Posterior vena cava (tissue), 2 donors: Measurements from ENCODE around the gene TACSTD2. TPM values are rescaled to one million over a fixed set of nuclear protein-coding genes. Genes with fewer than 3 reads are reported as not detected.
A peak's percentile ranks its signal among the peaks of the same experiment; 100 is the strongest.
"Not testable (repeated sequence)": the region's sequence is repeated elsewhere in the genome, so short reads cannot be mapped to it uniquely, and the experiment has no call there.

Source experiments
- DNase-seq: peaks from one replicate; pipeline ENCODE4 v3.0.0-alpha.2; 2020; ENCODE audit warnings: low spot score
- intact Hi-C, 2 donors: fragments of 100-400 bp; cut with DNase I; formaldehyde crosslinking; loops; one replicate each; pipeline versions ENCODE4 v1.14.1 to v1.14.2; 2022 to 2023
- total RNA-seq, 2 donors: library from RNA; stranded (reverse); fragmentation: NEBNext Ultra II Directional; extraction: Animal tissue kit (Norgen Biotek cat#: 25700); gene quantifications; one replicate each; pipeline ENCODE4 v1.2.1, GENCODE V29; 2021
- donor health status: DM: yes; HTN: yes; CAD: no.
- donor health status: DM: yes; HTN: yes; CAD: no.

Gene TACSTD2
- total RNA-seq, 2 donors from 2014 or later = 5.6 to 19.1 TPM

- intact Hi-C loops = no loop called here
- DNase-seq = peak; percentile 87
Observed at GRCh38 chr1:58592522-58593134, 15.6 kb upstream of the TACSTD2 start.

DNA sequence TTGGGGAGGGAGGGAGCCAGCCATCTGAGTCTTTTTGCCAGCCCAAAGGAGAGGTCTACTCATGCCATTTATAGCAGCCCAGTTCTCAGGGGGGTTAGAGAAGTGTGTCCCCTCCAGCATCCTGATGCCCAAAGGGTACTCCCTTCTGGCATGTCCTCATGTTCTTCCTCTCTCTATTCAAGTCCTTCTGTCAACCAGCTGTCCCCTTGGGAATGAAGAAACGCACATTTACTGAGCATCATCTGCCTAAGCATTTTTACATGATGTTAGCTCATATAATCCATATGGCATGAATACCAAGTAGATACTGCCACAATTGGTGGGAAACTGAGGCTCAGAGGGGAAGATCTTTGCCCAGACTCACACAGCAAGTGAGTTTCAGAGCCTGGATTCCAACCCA is 14.8 kb upstream of the TACSTD2 start:
- intact Hi-C loops = no loop called here
- DNase-seq = no peak

DNA sequence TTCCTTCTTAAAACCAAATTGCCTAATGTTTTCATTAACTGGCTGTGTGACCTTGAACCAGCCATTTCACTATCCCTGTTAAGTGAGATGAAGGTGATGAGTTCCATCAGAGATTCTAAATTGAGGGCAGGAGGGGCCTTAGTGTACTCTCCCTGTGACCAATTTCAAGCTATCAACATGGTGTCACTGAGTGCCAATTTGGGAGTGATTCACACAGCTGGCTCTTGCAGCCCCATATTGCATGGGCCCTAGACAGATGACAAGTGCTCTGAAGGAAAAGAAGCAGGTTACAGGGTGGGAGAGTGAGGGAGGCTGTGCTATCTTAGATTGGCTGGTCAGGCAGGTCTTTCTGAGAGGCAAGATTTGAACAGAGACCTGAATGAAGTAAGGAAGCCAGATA is 13.0 kb upstream of the TACSTD2 start:
- intact Hi-C loops = no loop called here
- DNase-seq = no peak

DNA sequence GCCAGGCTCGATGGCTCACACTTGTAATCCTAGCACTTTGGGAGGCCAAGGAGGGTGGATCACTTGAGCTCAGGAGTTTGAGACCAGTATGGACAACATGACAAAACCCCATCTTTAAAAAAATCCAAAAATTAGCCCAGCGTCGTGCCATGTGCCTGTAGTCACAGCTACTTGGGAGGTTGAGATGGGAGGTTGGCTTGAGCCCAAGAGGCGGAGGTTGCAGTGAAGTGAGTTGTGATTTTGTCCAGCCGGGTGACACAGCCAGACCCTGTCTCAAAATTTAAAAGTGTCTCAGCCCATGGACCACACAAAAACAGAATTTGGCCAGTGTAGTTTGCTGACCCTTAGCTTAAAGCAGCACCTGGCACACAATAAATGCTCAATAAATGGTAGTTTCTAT is 11.3 kb upstream of the TACSTD2 start:
- intact Hi-C loops = no loop called here
- no peak for DNase-seq

GRCh38 chr1:58587667-58588066 is 10.6 kb upstream of the TACSTD2 start:
- DNase-seq = no peak
- intact Hi-C loops = no loop called here

DNA sequence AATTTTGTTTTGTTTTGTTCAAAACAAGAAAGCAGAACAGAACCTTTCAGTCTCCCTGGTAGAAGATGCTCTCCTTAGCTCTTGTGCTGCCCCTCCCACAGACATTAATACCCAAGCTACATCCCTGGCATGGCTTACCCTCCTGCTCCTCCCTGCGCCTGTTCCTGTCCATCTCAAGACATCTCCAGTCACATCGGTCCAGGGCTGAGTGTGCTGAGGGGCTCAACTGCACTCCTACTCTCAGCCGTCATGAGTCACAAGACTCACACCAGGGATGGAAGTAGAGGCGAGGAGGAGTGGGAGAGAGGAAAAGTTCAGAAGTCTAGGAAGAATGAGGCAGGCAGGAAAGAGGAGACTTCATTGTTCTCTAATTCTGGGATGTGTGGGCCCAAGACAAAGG is 9.2 kb upstream of the TACSTD2 start:
- DNase-seq = no peak
- intact Hi-C loops = no loop called here

GRCh38 chr1:58585581-58586151 is 8.6 kb upstream of the TACSTD2 start:
- intact Hi-C loops = no loop called here
- DNase-seq = no peak

DNA sequence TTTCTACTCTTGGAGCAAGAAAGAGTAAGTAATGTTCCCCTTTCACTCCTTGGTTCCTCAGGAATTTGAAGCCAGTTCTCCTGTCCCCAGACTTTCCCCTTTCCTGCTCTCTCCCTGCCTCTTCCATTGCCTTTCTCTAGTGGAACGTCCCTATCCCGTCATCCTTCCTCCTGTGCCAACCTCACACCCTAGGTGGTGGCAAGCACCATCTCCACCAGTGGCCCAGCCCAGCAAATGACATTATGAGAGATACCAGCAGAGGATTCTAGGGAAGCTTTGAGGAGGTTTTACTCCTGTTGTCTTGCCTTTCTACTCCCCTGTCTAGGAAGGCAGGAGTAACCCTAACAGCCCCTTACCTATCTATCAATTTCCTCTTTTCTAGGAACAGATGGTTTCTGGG is 8.1 kb upstream of the TACSTD2 start:
- DNase-seq = no peak

GRCh38 chr1:58584082-58584895 is 7.2 kb upstream of the TACSTD2 start:
- intact Hi-C loops = no loop called here
- peak; percentile 92 for DNase-seq

More for the DNA sequence above, 8.1 kb upstream of the TACSTD2 start:
- intact Hi-C loops = no loop called here

DNA sequence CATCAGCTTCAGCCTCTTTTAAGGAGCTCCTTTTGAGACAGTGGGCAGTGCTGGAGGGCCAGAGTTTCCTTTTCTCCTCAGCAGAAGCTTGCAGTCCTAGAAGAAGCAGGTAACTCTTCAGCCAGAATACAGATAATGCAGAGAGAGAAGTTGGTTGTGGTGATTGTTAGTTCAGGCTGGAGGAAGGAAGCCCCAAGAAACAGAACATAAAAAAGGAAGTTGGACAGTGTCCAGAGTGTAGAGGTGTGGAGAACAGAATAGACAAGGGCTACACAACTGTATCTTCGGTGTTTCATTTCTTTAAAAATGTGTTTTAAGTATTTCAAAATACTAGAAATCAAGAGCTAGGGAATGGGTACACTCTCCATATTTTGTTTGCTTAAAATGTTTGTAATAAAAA is 6.4 kb upstream of the TACSTD2 start:
- intact Hi-C loops = no loop called here
- no peak for DNase-seq

GRCh38 chr1:58582143-58582542 is 5.1 kb upstream of the TACSTD2 start:
- DNase-seq, intact Hi-C loops: not testable (repeated sequence)

GRCh38 chr1:58581641-58582040 is 4.6 kb upstream of the TACSTD2 start:
- intact Hi-C loops = no loop called here
- no peak for DNase-seq

DNA sequence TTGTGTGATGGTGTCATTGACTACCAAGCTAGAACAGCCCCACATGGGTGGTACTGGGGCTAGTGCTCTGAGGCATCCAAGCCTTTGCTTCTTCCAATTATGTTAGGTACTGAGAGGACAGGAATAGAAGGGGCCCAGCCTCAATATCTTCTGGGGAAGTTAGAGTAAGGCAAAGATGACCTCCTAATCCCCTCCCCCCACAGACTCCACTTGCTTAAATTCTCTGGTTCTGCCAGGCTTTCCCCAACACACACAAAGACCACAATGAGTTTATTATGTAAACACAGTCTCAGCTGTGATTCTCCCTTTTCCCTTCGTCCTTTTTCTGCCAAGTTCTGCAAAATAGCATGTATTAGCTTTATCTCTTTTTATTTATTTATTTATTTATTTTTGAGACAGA is 3.1 kb upstream of the TACSTD2 start:
- DNase-seq = no peak
- intact Hi-C loops = no loop called here

DNA sequence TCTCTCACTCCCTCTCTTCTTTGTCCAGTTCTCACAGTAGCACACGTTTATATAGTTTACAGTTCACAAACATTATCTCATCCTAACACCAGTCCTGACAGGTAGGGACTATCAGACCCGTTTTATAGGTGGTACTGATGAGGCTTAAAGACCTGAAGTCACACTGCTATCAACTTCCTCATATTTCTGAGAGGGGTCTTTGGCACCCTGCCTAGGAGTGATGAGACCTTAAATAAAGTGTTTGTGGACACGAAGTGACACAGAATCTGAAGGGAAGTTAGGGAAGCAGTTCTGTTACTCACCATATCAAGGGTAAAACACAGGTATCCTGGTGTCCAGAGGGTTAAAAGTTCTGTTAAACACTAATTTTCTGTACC is 590 bp upstream of the TACSTD2 start:
- no peak for DNase-seq
- intact Hi-C loops = no loop called here

DNA sequence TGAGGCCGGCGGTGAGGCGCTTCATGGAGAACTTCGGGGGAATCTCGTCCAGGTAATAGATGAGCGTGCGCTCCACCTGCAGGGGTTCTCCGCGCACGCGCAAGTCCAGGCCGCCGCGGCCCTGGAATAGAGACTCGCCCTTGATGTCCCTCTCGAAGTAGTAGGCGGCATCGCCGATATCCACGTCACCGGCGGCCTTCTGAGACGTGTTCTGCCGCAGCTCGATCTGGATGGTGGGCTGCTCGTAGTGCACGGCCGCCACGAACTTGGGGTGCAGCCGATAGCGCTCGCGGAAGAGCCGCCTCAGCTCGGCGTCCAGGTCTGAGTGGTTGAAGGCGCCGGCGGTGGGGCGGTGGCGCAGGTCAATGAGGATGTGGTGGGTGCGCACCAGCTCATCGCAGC is 726 bp downstream of the TACSTD2 start:
- DNase-seq = peak; percentile 84
- intact Hi-C loops = no loop called here

GRCh38 chr1:58575551-58576324 is 1.3 kb downstream of the TACSTD2 start:
- no peak for DNase-seq
- intact Hi-C loops = no loop called here

DNA sequence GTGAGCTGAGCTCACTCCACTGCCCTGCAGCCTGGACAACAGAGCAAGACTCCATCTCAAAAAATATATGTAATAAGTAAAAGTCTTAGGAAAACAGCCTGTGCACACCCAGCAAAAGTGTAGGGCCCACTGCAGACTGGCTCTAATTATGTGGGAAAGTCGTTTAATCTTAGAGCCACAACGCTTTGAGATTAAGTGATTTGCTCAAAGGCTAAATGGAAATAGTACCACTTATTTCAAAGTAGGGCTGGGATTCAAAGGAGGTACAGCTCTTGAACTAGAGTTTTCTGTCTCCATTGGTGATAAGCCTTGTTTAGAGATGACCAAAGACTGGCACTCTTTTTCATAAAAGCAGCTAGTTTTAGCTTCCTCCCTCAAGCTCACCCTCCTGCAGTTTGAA is 2.2 kb downstream of the TACSTD2 start:
- intact Hi-C loops = no loop called here
- no peak for DNase-seq

DNA sequence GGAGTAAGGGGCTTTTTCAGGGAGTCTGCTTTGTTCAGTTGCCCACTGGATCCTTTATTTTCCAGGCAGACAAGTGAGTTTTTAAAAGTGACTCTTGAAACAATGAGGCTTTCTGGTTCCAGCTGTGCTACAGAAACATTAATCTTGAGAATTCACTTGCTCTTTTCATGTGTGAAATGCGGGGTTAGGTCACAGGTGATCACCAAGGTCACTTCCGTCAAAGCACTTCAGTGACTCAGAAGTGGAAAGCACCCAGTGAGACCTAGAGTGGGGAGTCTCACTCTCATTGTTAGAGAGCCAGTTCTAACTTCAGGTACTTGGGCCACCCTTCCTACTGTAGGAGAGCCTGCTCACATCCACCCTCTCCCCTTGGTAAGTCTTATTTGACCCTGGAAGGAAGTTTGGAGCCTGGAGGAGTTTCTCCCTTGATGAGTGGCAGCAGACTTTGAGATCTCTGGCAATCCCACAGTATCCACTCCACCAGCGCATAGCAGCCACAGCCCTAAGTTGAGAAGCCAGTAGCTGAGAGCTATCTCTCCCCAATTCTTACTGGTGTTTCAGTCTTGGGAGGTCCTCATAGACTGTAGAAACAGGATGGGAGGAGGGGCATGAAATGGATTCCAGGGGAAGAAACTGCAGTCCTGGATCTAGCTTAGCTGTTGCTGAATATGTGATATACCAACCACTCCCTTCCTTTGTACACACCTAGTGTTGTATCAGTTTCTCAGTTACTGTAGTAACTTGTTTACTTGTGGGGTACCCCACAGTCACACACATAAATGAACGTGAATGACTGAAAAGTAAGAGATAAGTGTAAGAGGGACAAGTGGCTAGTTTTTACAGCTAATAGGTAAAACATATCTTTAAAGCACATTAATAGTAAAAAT is 3.1 kb downstream of the TACSTD2 start:
- intact Hi-C loops = no loop called here
- DNase-seq = no peak

- intact Hi-C loops = no loop called here
- DNase-seq = no peak
Observed at GRCh38 chr1:58573138-58573537, 3.9 kb downstream of the TACSTD2 start.
